Hepatocyte (in vitro differentiated cells): ENCODE results near the gene KRTAP17-1. TPM values are rescaled to one million over a fixed set of nuclear protein-coding genes. Genes with fewer than 3 reads are reported as not detected.
"Not testable (repeated sequence)": the region's sequence is repeated elsewhere in the genome, so short reads cannot be mapped to it uniquely, and the experiment has no call there.

Source experiments
- DNase-seq: peaks from one replicate; pipeline ENCODE4 v3.0.0-alpha.2; 2016; ENCODE audit warnings: low spot score
- H2AFZ ChIP-seq: fragments of 200-600 bp; sonication (generic); 2 replicates; pipeline ENCODE4 v1.6.0; 2016; ENCODE audit warnings: antibody characterized with exemption, mild to moderate bottlenecking
- H3K27ac ChIP-seq: fragments of 200-600 bp; sonication (generic); 2 replicates; pipeline ENCODE4 v1.5.1; 2016; ENCODE audit warnings: mild to moderate bottlenecking
- H3K27me3 ChIP-seq: fragments of 200-600 bp; sonication (generic); 2 replicates; pipeline ENCODE4 v1.6.1; 2016
- H3K36me3 ChIP-seq: fragments of 200-600 bp; sonication (generic); replicated peaks from 2 replicates; pipeline ENCODE4 v1.5.1; 2016; ENCODE audit warnings: low read depth; ENCODE audit not compliant: insufficient read depth
- H3K4me1 ChIP-seq: fragments of 200-600 bp; sonication (generic); 2 replicates; pipeline ENCODE4 v1.5.1; 2016; ENCODE audit warnings: mild to moderate bottlenecking, moderate library complexity; ENCODE audit not compliant: insufficient read depth
- H3K4me2 ChIP-seq: fragments of 200-600 bp; sonication (generic); 2 replicates; pipeline ENCODE4 v1.6.0; 2016
- H3K4me3 ChIP-seq: fragments of 200-600 bp; sonication (generic); 2 replicates; pipeline ENCODE4 v1.5.1; 2016; ENCODE audit warnings: mild to moderate bottlenecking
- H3K79me2 ChIP-seq: fragments of 200-600 bp; sonication (generic); 2 replicates; pipeline ENCODE4 v1.6.0; 2017; ENCODE audit warnings: mild to moderate bottlenecking
- H3K9me2 ChIP-seq: fragments of 200-600 bp; sonication (generic); replicated peaks from 2 replicates; pipeline ENCODE4 v1.6.0; 2017; ENCODE audit warnings: mild to moderate bottlenecking; ENCODE audit not compliant: insufficient read depth
- H3K9me3 ChIP-seq: fragments of 200-600 bp; sonication (generic); 2 replicates; pipeline ENCODE4 v1.5.1; 2016; ENCODE audit warnings: low read depth, mild to moderate bottlenecking
- H4K20me1 ChIP-seq: fragments of 200-600 bp; sonication (generic); 2 replicates; pipeline ENCODE4 v1.6.0; 2016; ENCODE audit warnings: mild to moderate bottlenecking; ENCODE audit not compliant: insufficient read depth, poor library complexity, severe bottlenecking
- EZH2 ChIP-seq: fragments of 200-600 bp; sonication (generic); IDR thresholded peaks from 2 replicates; pipeline ENCODE4 v1.6.1; 2016; ENCODE audit warnings: antibody characterized with exemption, mild to moderate bottlenecking, borderline replicate concordance
- EZH2phosphoT487 ChIP-seq: fragments of 200-600 bp; sonication (generic); IDR thresholded peaks from one replicate; pipeline ENCODE4 v1.6.1; 2018; ENCODE audit warnings: antibody characterized with exemption, mild to moderate bottlenecking, low read depth, moderate library complexity; ENCODE audit not compliant: unreplicated experiment, severe bottlenecking
- WGBS: methylation state at CpG from one replicate; pipeline ENCODE4 v1.1.6; 2016; ENCODE audit warnings: low lambda C conversion rate; ENCODE audit errors: missing lambda C conversion rate; 5-methylcytosine and 5-hydroxymethylcytosine counted together
- polyA plus RNA-seq: library from polyadenylated mRNA; unstranded; fragments of >200 nt; fragmentation: Nextera tagmentation; extraction: Ambion mirVana; gene quantifications from 2 replicates; pipeline ENCODE4 v1.2.1, GENCODE V29; 2016
- total RNA-seq: library from RNA; depleted of rRNA; stranded (reverse); fragments of >200 nt; gene quantifications from 2 replicates; pipeline ENCODE4 v1.2.3, GENCODE V29; 2014
- TF ChIP-seq, protein P1 (sequence below): fragments of 200-600 bp; sonication (generic); IDR thresholded peaks from 2 replicates; pipeline ENCODE4 v1.5.1; 2016; ENCODE audit warnings: antibody characterized with exemption, mild to moderate bottlenecking; ENCODE audit not compliant: poor library complexity

Gene KRTAP17-1
- total and polyA plus RNA-seq, 2 experiments from 2014 or later, result 0.33 TPM; not detected in 1

DNA sequence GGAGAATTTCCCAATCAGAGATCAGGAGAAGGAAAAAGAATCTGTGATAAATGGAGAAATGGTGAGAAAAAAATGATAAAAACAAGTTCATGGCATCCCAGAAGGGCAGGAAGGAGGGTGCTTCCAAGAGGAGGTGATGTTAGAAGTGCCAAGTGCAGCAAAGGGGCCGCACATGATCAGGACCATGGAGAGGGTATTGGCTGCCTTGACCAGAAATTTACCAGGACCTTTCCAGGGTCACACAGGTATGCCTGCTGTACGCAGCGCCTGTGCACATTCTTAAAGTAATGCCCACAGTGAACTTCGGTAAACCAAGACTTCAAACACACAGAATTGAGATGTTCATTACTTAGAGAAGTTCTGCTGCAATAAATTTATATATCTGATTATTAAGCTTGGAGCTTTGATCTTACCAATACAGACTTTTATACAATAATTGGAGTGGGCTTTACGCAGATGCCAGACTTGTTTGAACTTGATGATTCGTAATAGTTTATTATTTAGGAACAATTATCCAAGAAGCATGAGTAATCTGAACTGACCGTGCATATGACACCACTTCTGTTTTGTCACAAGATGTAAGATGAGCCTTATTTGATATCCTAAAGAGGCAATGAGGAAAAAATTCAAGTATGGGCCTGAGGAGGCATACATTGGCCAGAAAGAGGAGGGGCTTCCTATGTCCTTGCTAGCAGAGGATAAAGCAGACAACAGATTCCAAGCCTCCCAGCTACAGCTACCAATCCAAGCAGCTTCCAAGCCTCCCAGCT, 37.3 kb upstream of the KRTAP17-1 start:
- Histone ChIP-seq H3K79me2 (no peaks in the 10 kb centered on the region), H3K4me2 (no peak overlapping the region), H3K27ac (no peak overlapping the region), H3K4me3 (no peak overlapping the region), H3K27me3 (no peaks in the 10 kb centered on the region), H4K20me1 (no peaks in the 10 kb centered on the region), H3K9me2 (no peaks in the 10 kb centered on the region), H3K36me3 (no peaks in the 10 kb centered on the region), H3K4me1 (no peaks in the 10 kb centered on the region), H3K9me3 (no peaks in the 10 kb centered on the region), H2AFZ (no peak overlapping the region)
- DNase-seq, result no peak
- 76% methylated on average over 7 of the region's 7 CpGs for WGBS
- TF ChIP-seq, protein P1, sequence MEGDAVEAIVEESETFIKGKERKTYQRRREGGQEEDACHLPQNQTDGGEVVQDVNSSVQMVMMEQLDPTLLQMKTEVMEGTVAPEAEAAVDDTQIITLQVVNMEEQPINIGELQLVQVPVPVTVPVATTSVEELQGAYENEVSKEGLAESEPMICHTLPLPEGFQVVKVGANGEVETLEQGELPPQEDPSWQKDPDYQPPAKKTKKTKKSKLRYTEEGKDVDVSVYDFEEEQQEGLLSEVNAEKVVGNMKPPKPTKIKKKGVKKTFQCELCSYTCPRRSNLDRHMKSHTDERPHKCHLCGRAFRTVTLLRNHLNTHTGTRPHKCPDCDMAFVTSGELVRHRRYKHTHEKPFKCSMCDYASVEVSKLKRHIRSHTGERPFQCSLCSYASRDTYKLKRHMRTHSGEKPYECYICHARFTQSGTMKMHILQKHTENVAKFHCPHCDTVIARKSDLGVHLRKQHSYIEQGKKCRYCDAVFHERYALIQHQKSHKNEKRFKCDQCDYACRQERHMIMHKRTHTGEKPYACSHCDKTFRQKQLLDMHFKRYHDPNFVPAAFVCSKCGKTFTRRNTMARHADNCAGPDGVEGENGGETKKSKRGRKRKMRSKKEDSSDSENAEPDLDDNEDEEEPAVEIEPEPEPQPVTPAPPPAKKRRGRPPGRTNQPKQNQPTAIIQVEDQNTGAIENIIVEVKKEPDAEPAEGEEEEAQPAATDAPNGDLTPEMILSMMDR, result no peak
- TF ChIP-seq EZH2phosphoT487 (no peak), EZH2 (no peak)

DNA sequence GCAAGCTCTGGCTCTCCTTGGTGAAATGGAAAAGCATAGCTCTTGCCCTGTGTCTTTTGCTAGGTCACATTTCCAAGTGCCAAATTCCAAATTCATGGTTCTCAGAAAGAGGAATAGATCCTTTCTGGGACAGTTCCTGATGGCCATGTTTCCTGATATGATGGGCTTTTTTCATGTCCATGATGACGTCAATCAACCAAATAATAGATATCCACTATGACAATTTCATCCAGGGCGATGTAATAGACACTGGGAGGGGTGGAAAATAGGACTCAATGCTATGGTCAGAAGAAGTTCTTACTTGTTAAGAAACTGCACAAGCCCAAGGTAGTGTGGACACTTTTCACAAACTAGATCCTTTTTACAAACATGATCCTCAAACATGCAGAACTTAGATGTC, 35.7 kb upstream of the KRTAP17-1 start:
- H3K4me2 ChIP-seq, result no peak overlapping the region
- H3K27ac ChIP-seq, result no peak overlapping the region
- H3K36me3 ChIP-seq, result no peaks in the 10 kb centered on the region
- H2AFZ ChIP-seq, result no peak overlapping the region
- WGBS, result 76% methylated on average over 2 of the region's 2 CpGs
- no peaks in the 10 kb centered on the region for H3K27me3 ChIP-seq
- H3K9me3 ChIP-seq, result no peaks in the 10 kb centered on the region
- H4K20me1 ChIP-seq, result no peaks in the 10 kb centered on the region
- TF ChIP-seq, protein P1, result no peak
- no peak for TF ChIP-seq EZH2
- no peak for TF ChIP-seq EZH2phosphoT487
- no peaks in the 10 kb centered on the region for H3K79me2 ChIP-seq
- H3K4me1 ChIP-seq, result no peaks in the 10 kb centered on the region
- no peaks in the 10 kb centered on the region for H3K9me2 ChIP-seq
- no peak overlapping the region for H3K4me3 ChIP-seq
- DNase-seq, result no peak

DNA sequence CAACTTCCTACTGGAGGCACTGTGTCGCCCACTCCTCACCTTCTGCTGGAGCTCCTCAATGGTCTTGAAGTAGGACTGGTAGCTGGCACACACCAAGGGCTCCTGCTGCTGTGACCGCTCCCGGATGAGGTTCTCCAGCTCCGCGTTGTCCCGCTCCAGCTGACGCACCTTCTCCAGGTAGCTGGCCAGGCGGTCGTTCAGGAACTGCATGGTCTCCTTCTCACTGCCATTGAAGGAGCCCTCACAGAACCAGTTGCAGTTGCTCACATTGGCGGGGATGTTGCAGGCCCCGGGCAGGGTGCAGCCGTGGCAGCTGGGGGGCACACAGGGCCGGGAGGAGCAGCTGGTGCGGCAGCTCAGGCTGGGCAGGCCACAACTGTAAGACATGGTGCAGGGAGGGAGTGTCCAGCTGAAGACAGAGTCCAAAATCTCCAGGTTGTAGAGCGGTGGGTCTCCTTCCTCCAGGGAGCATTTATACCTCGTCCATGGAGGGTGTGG, 34.9 kb upstream of the KRTAP17-1 start, which contains the start of gene KRT33A:
Gene KRT33A, minus strand, starts transcription at position 448 of the 498 bp plus-strand sequence. Its CDS starts 61 bp downstream, at position 387.
- 93% methylated on average over 16 of the region's 16 CpGs for WGBS
- H3K4me1 ChIP-seq, H3K4me3 ChIP-seq, H3K27me3 ChIP-seq, H4K20me1 ChIP-seq, H3K9me3 ChIP-seq, H3K9me2 ChIP-seq, H3K27ac ChIP-seq, H3K79me2 ChIP-seq, H3K4me2 ChIP-seq, H3K36me3 ChIP-seq, DNase-seq, H2AFZ ChIP-seq: not testable (repeated sequence)

DNA sequence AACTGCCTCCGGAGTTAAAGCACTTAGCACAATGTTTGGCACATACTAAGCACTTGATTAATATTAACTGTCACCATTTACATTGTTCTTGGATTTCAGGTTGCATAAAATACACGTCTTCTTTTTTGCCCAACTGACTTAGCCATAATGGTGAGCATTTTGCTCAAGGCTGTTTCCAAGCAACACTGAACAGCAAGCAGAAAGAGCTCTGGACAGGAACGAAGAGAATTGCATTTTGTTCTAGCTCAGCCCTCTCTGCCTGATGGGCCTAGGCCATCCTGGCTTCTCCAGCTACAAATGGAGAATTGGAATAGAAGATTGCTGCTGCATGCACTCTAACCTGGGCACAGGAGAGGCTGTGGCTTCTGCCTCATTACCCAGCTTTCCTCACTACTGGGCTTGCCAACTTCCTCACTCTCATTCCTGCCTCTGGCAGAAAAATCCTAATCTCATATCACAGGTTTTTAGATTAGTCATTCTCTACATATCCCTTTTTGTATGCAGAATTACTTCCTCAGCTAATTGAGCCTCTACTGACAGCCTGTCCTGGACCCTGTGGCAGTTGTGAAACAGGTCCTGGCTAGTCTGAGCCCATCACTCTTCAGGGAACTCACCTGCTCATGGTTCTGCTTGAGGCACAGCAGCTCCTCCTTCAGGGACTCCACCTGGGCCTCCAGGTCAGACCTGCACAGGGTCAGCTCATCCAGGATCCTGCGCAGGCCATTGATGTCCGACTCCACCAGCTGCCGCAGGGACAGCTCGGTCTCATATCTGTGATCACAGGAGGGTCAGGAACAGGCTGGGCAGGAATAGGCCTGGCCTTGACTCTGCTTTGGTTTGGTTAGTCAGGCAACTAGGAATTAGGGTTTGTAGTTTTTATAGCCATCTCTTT, 32.6 kb upstream of the KRTAP17-1 start:
- Histone ChIP-seq H3K27me3 (no peaks in the 10 kb centered on the region), H3K4me3 (no peak overlapping the region), H3K27ac (no peak overlapping the region), H2AFZ (no peak overlapping the region), H3K4me1 (no peaks in the 10 kb centered on the region), H3K9me3 (no peaks in the 10 kb centered on the region), H3K4me2 (no peak overlapping the region), H3K79me2 (no peaks in the 10 kb centered on the region), H3K36me3 (no peaks in the 10 kb centered on the region), H4K20me1 (no peaks in the 10 kb centered on the region), H3K9me2 (no peaks in the 10 kb centered on the region)
- DNase-seq, result no peak
- TF ChIP-seq EZH2phosphoT487 (no peak), EZH2 (no peak)
- TF ChIP-seq, protein P1, result no peak
- 78% methylated on average over 7 of the region's 7 CpGs for WGBS

DNA sequence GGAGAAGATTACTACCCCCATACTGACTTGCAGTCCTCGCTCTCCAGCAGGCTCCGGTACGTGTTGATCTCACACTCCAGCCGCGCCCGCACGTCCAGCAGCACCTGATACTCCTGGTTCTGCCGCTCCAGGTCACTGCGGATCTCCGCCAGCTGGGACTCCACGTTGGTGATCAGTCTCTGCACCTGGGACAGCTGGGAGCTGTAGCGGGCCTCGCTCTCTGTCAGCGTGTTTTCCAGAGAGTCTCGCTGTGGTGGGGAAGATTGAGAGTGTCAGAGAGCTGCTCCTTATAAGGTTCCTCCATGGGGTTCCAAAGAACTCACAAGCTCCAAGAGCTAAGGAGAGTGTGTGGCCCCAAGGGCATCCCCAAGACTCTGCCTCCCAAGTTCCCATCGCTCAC, 30.9 kb upstream of the KRTAP17-1 start:
- not testable (repeated sequence) for H3K27me3 ChIP-seq, H3K27ac ChIP-seq, H3K79me2 ChIP-seq, H3K36me3 ChIP-seq, H3K4me3 ChIP-seq, H3K4me2 ChIP-seq, H3K4me1 ChIP-seq, H4K20me1 ChIP-seq, DNase-seq, H3K9me3 ChIP-seq, H3K9me2 ChIP-seq, H2AFZ ChIP-seq
- 93% methylated on average over 16 of the region's 16 CpGs for WGBS
